Measurements from ENCODE around the gene ADGRG6.

DNA sequence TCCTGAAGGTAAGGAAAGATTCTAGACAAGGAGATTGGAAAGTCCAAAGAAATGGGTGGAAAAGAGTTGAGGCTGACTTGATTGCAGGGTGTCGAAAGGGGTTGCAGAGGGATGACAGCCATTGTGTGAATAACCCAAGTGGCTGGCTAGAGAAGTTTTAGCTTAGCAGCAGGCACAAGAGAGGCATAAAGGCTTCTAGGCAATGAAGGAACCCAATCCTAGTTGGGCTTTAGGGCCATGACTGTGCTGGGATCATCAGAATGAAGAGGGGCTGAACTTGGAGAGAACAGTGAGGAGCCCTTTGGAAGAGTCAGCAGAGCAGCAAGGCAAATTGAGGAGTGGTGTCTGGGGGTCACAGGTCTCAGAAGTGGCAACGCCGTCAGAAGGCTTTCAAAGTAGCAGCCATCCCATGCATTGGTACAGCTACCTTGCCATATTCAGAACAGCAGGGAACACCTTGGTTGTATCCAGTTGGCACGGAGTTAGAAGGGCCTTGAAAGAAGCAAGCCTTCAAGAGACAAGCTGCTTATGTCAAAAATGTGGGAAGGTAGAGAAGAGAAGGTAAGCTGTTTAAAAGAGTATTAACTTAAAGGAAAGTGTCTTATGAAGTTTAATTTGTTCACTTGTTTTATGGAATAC, 146.4 kb downstream of the ADGRG6 start:
- TF ChIP-seq, protein P1, sequence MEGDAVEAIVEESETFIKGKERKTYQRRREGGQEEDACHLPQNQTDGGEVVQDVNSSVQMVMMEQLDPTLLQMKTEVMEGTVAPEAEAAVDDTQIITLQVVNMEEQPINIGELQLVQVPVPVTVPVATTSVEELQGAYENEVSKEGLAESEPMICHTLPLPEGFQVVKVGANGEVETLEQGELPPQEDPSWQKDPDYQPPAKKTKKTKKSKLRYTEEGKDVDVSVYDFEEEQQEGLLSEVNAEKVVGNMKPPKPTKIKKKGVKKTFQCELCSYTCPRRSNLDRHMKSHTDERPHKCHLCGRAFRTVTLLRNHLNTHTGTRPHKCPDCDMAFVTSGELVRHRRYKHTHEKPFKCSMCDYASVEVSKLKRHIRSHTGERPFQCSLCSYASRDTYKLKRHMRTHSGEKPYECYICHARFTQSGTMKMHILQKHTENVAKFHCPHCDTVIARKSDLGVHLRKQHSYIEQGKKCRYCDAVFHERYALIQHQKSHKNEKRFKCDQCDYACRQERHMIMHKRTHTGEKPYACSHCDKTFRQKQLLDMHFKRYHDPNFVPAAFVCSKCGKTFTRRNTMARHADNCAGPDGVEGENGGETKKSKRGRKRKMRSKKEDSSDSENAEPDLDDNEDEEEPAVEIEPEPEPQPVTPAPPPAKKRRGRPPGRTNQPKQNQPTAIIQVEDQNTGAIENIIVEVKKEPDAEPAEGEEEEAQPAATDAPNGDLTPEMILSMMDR (IDR thresholded peaks at IDR 0.05; ENCODE audit: extremely low read depth in 1 of 2, insufficient read depth in 1 of 2, low read depth in 1 of 2, low read length in 2 of 2): no peak
- TF ChIP-seq POLR2AphosphoS5 (IDR thresholded peaks at IDR 0.05; ENCODE audit: insufficient read depth, low read depth, low read length) (no peak), POLR2A (IDR thresholded peaks at IDR 0.05; ENCODE audit: low read depth, low read length) (no peak), GATA2 (IDR thresholded peaks at IDR 0.05; ENCODE audit: insufficient read depth, insufficient read length, low read depth, low read length) (no peak), EZH2 (IDR thresholded peaks at IDR 0.05; ENCODE audit: borderline replicate concordance, low read depth, low read length, severe bottlenecking) (no peak)
- TF ChIP-seq, protein P2, sequence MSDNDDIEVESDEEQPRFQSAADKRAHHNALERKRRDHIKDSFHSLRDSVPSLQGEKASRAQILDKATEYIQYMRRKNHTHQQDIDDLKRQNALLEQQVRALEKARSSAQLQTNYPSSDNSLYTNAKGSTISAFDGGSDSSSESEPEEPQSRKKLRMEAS (IDR thresholded peaks at IDR 0.05; ENCODE audit: insufficient read depth, insufficient read length): no peak

Measured in endothelial cell of umbilical vein (primary cell).